Stimulated activated CD4-positive, alpha-beta T cell treated with anti-CD3 and anti-CD28 coated beads, Interleukin-1b, Interleukin-23, amount 100 ng/mL, for 1 hour (primary cell): ENCODE results near the gene UBE2QL1.

Experiments used
- DNase-seq, 2 donors: peaks; one replicate each; pipeline ENCODE4 v3.0.0-alpha.2; 2020; ENCODE audit warnings: low read depth in 2 of 2

Gene UBE2QL1

GRCh38 chr5:6430418-6431028 lies 18.1 kb upstream of the UBE2QL1 start:
- no peak for DNase-seq

GRCh38 chr5:6431214-6432195 lies 17.2 kb upstream of the UBE2QL1 start:
- no peak for DNase-seq

GRCh38 chr5:6432206-6432605 lies 16.5 kb upstream of the UBE2QL1 start:
- no peak for DNase-seq

- no peak for DNase-seq
Measured at GRCh38 chr5:6434731-6435130, 13.9 kb upstream of the UBE2QL1 start.

GRCh38 chr5:6435356-6435755 lies 13.3 kb upstream of the UBE2QL1 start:
- no peak for DNase-seq

- no peak for DNase-seq
Measured at GRCh38 chr5:6436715-6437331, 11.8 kb upstream of the UBE2QL1 start.

- DNase-seq = no peak
Measured at GRCh38 chr5:6439588-6440550, 8.8 kb upstream of the UBE2QL1 start.

- no peak for DNase-seq
Measured at GRCh38 chr5:6442333-6442732, 6.3 kb upstream of the UBE2QL1 start.

GRCh38 chr5:6443326-6443725 lies 5.3 kb upstream of the UBE2QL1 start:
- DNase-seq = no peak

- no peak for DNase-seq
Measured at GRCh38 chr5:6446042-6446441, 2.6 kb upstream of the UBE2QL1 start.

GRCh38 chr5:6446626-6447309 lies 1.9 kb upstream of the UBE2QL1 start:
- no peak for DNase-seq

GRCh38 chr5:6447384-6448140 lies 1.1 kb upstream of the UBE2QL1 start:
- no peak for DNase-seq

GRCh38 chr5:6448141-6448491 lies 543 bp upstream of the UBE2QL1 start:
- no peak for DNase-seq

GRCh38 chr5:6449465-6450158 lies 953 bp downstream of the UBE2QL1 start:
- no peak for DNase-seq

GRCh38 chr5:6450319-6450833 lies 1.7 kb downstream of the UBE2QL1 start:
- DNase-seq = no peak

- DNase-seq = no peak
Measured at GRCh38 chr5:6452622-6453504, 4.2 kb downstream of the UBE2QL1 start.

GRCh38 chr5:6453937-6454560 lies 5.4 kb downstream of the UBE2QL1 start:
- no peak for DNase-seq

- DNase-seq = no peak
Measured at GRCh38 chr5:6454628-6455053, 6.0 kb downstream of the UBE2QL1 start.
